Astrocyte (in vitro differentiated cells and primary cell): Measurements from ENCODE around the gene LRRC3. TPM values are rescaled to one million over a fixed set of nuclear protein-coding genes. Genes with fewer than 3 reads are reported as not detected.

ENCODE experiments used
- DNase-seq: peaks from one replicate; pipeline ENCODE4 v3.0.0-alpha.2; 2010; ENCODE audit warnings: low read depth
- FAIRE-seq: peaks from 2 replicates; lab custom pipeline; 2011; peaks lifted over from hg19 to GRCh38; lab: Jason Lieb, UNC
- H2AFZ ChIP-seq: 2 replicates; pipeline ENCODE4 v1.6.0; 2012; ENCODE audit warnings: low read depth, low read length, inconsistent platforms
- H3K27ac ChIP-seq: 2 replicates; pipeline ENCODE4 v1.5.1; 2011; ENCODE audit warnings: low read depth, low read length, inconsistent platforms
- H3K27me3 ChIP-seq: 2 replicates; pipeline ENCODE4 v1.6.0; 2011; ENCODE audit warnings: low read length, inconsistent platforms; ENCODE audit not compliant: insufficient read depth
- H3K36me3 ChIP-seq: 2 replicates; pipeline ENCODE4 v1.5.1; 2011; ENCODE audit warnings: low read length, inconsistent platforms; ENCODE audit not compliant: insufficient read depth
- H3K4me1 ChIP-seq: 2 replicates; pipeline ENCODE4 v1.5.1; 2011; ENCODE audit warnings: low read length, inconsistent platforms; ENCODE audit not compliant: insufficient read depth
- H3K4me2 ChIP-seq: 2 replicates; pipeline ENCODE4 v1.6.0; 2012; ENCODE audit warnings: low read length, inconsistent platforms
- H3K4me3 ChIP-seq: 2 replicates; pipeline ENCODE4 v1.5.1; 2011; ENCODE audit warnings: low read depth, mild to moderate bottlenecking, low read length, inconsistent platforms; ENCODE audit not compliant: insufficient read depth
- H3K79me2 ChIP-seq: 2 replicates; pipeline ENCODE4 v1.6.0; 2012; ENCODE audit warnings: mild to moderate bottlenecking, low read length, inconsistent platforms; ENCODE audit not compliant: insufficient read depth
- H3K9ac ChIP-seq: 2 replicates; pipeline ENCODE4 v1.6.0; 2012; ENCODE audit warnings: mild to moderate bottlenecking, low read length, inconsistent platforms
- H3K9me3 ChIP-seq: 2 replicates; pipeline ENCODE4 v1.5.1; 2012; ENCODE audit warnings: low read depth, mild to moderate bottlenecking, low read length, inconsistent platforms; ENCODE audit not compliant: insufficient read depth
- H4K20me1 ChIP-seq: 2 replicates; pipeline ENCODE4 v1.6.0; 2012; ENCODE audit warnings: low read length, inconsistent platforms; ENCODE audit not compliant: insufficient read depth
- H3K27ac Mint-ChIP-seq: one replicate; pipeline ENCODE4 v1.8.0; 2021; ENCODE audit warnings: mild to moderate bottlenecking, mixed read lengths; ENCODE audit not compliant: unreplicated experiment
- H3K27me3 Mint-ChIP-seq: one replicate; pipeline ENCODE4 v1.8.0; 2021; ENCODE audit warnings: low read depth, mixed read lengths; ENCODE audit not compliant: unreplicated experiment
- H3K36me3 Mint-ChIP-seq: one replicate; pipeline ENCODE4 v1.8.0; 2021; ENCODE audit warnings: low read depth, mixed read lengths; ENCODE audit not compliant: unreplicated experiment
- H3K4me1 Mint-ChIP-seq: one replicate; pipeline ENCODE4 v1.8.0; 2021; ENCODE audit warnings: low read depth, mixed read lengths; ENCODE audit not compliant: unreplicated experiment
- H3K4me3 Mint-ChIP-seq: one replicate; pipeline ENCODE4 v1.8.0; 2021; ENCODE audit warnings: mild to moderate bottlenecking, moderate library complexity, mixed read lengths; ENCODE audit not compliant: unreplicated experiment
- H3K9me3 Mint-ChIP-seq: one replicate; pipeline ENCODE4 v1.8.0; 2021; ENCODE audit warnings: mild to moderate bottlenecking, mixed read lengths; ENCODE audit not compliant: unreplicated experiment
- CTCF ChIP-seq: IDR thresholded peaks from 2 replicates; pipeline ENCODE4 v1.5.1; 2011; ENCODE audit warnings: low read depth, mild to moderate bottlenecking, inconsistent platforms, low read length, moderate library complexity; ENCODE audit not compliant: insufficient read depth
- EZH2 ChIP-seq: IDR thresholded peaks from 2 replicates; pipeline ENCODE4 v1.6.1; 2012; ENCODE audit warnings: mild to moderate bottlenecking, low read length, inconsistent platforms; ENCODE audit not compliant: insufficient read depth
- total RNA-seq: library from RNA; stranded (reverse); gene quantifications from 2 replicates; pipeline ENCODE4 v1.2.1, GENCODE V29; 2021

Gene LRRC3
- total RNA-seq, 1 donor from 2014 or later: 5.2 TPM

- Histone ChIP-seq H3K27ac (no peak overlapping the region), H3K36me3 (no peaks in the 10 kb centered on the region), H3K9me3 (no peaks in the 10 kb centered on the region), H3K27me3 (peaks cover 2% of the 10 kb centered on the region), H3K9ac (no peak overlapping the region), H3K4me1 (no peaks in the 10 kb centered on the region), H4K20me1 (no peaks in the 10 kb centered on the region), H3K4me2 (no peak overlapping the region), H3K4me3 (no peak overlapping the region), H3K79me2 (no peaks in the 10 kb centered on the region), H2AFZ (no peak overlapping the region)
- Mint-ChIP-seq H3K4me1 (peaks cover 4% of the 10 kb centered on the region), H3K9me3 (no peaks in the 10 kb centered on the region), H3K36me3 (peaks cover 1% of the 10 kb centered on the region), H3K4me3 (no peak overlapping the region), H3K27me3 (peaks cover 35% of the 10 kb centered on the region), H3K27ac (no peak overlapping the region)
- TF ChIP-seq CTCF: no peak
- no peak for TF ChIP-seq EZH2
- DNase-seq: no peak
- no peak for FAIRE-seq
Observed at GRCh38 chr21:44506279-44507255, 51.3 kb downstream of the LRRC3 start.

- no peak overlapping the region for H3K27ac ChIP-seq
- peaks cover 2% of the 10 kb centered on the region for H3K27me3 ChIP-seq
- H3K36me3 ChIP-seq: no peaks in the 10 kb centered on the region
- no peak overlapping the region for H3K4me2 ChIP-seq
- Mint-ChIP-seq H3K36me3 (peaks cover 1% of the 10 kb centered on the region), H3K4me1 (peaks cover 4% of the 10 kb centered on the region), H3K4me3 (no peak overlapping the region), H3K27me3 (peaks cover 35% of the 10 kb centered on the region), H3K9me3 (no peaks in the 10 kb centered on the region), H3K27ac (no peak overlapping the region)
- TF ChIP-seq CTCF (no peak), EZH2 (no peak)
- H3K4me3 ChIP-seq: no peak overlapping the region
- H3K9ac ChIP-seq: no peak overlapping the region
- no peaks in the 10 kb centered on the region for H3K9me3 ChIP-seq
- no peaks in the 10 kb centered on the region for H4K20me1 ChIP-seq
- H3K4me1 ChIP-seq: no peaks in the 10 kb centered on the region
- FAIRE-seq (no peak), DNase-seq (no peak)
- no peak overlapping the region for H2AFZ ChIP-seq
- no peaks in the 10 kb centered on the region for H3K79me2 ChIP-seq
Observed at GRCh38 chr21:44507673-44508425, 52.5 kb downstream of the LRRC3 start.
